Liver (tissue), 9 donors: ENCODE results near the gene XYLT1. TPM values are rescaled to one million over a fixed set of nuclear protein-coding genes. Genes with fewer than 3 reads are reported as not detected.

Experiments
- DNase-seq: peaks from one replicate; pipeline ENCODE4 v3.0.0-alpha.2; 2017; ENCODE audit warnings: low spot score
- H3K27ac ChIP-seq, 2 donors: one replicate each; pipeline ENCODE4 v1.7.0; 2013; ENCODE audit warnings: inconsistent platforms in 2 of 2, low read length in 2 of 2, control low read depth in 1 of 2, low read depth in 1 of 2, mild to moderate bottlenecking in 1 of 2
- H3K27me3 ChIP-seq, 4 donors: one replicate each; pipeline versions ENCODE4 v1.6.1 to v1.7.0; 2013; ENCODE audit warnings: low read length in 3 of 4, inconsistent platforms in 1 of 4, mild to moderate bottlenecking in 1 of 4, moderate library complexity in 1 of 4; ENCODE audit not compliant: control insufficient read depth in 4 of 4, insufficient read depth in 4 of 4
- H3K36me3 ChIP-seq, 4 donors: one replicate each; pipeline versions ENCODE4 v1.6.1 to v1.7.0; 2013; ENCODE audit warnings: low read length in 3 of 4, mild to moderate bottlenecking in 3 of 4, low read depth in 1 of 4, moderate library complexity in 1 of 4; ENCODE audit not compliant: control insufficient read depth in 4 of 4, insufficient read depth in 3 of 4
- H3K4me1 ChIP-seq, 4 donors: one replicate each; pipeline versions ENCODE4 v1.6.1 to v1.7.0; 2013; ENCODE audit warnings: low read length in 3 of 4, mild to moderate bottlenecking in 3 of 4, moderate library complexity in 1 of 4; ENCODE audit not compliant: control insufficient read depth in 4 of 4, insufficient read depth in 4 of 4
- H3K4me3 ChIP-seq, 3 donors: one replicate each; pipeline versions ENCODE4 v1.6.1 to v1.7.0; 2013; ENCODE audit warnings: low read length in 3 of 3, control low read depth in 1 of 3, low read depth in 1 of 3, mild to moderate bottlenecking in 1 of 3
- H3K9ac ChIP-seq, 2 donors: one replicate each; pipeline ENCODE4 v1.7.0; 2013; ENCODE audit warnings: low read length in 2 of 2, mild to moderate bottlenecking in 2 of 2, moderate library complexity in 2 of 2, control low read depth in 1 of 2, low read depth in 1 of 2
- H3K9me3 ChIP-seq, 4 donors: one replicate each; pipeline versions ENCODE4 v1.6.1 to v1.7.0; 2013; ENCODE audit warnings: low read length in 3 of 4; ENCODE audit not compliant: control insufficient read depth in 4 of 4
- EGR1 ChIP-seq, 2 donors: IDR thresholded peaks; 2 replicates each; pipeline ENCODE4 v1.6.1; 2016 to 2018; ENCODE audit warnings: antibody characterized with exemption in 2 of 2, low read depth in 2 of 2
- FOXA1 ChIP-seq: IDR thresholded peaks from 2 replicates; pipeline ENCODE4 v1.6.1; 2016; ENCODE audit warnings: antibody characterized with exemption
- FOXA2 ChIP-seq: IDR thresholded peaks from 2 replicates; pipeline ENCODE4 v1.6.1; 2016; ENCODE audit warnings: antibody characterized with exemption
- GABPA ChIP-seq, 2 donors: IDR thresholded peaks in 1 of 2; conservative IDR thresholded peaks in 1 of 2; 2 replicates each; pipeline ENCODE4 v1.6.1; 2016; ENCODE audit warnings: antibody characterized with exemption in 2 of 2, mild to moderate bottlenecking in 1 of 2, moderate library complexity in 1 of 2
- HNF4A ChIP-seq, 2 donors: conservative IDR thresholded peaks; 2 replicates each; pipeline ENCODE4 v1.6.1; 2016; ENCODE audit warnings: antibody characterized with exemption in 2 of 2, mild to moderate bottlenecking in 2 of 2
- HNF4G ChIP-seq: IDR thresholded peaks from 2 replicates; pipeline ENCODE4 v1.6.1; 2016; ENCODE audit warnings: antibody characterized with exemption
- JUND ChIP-seq, 2 donors: IDR thresholded peaks; 2 replicates each; pipeline ENCODE4 v1.6.1; 2016; ENCODE audit warnings: antibody characterized with exemption in 2 of 2
- NR2F2 ChIP-seq: IDR thresholded peaks from 2 replicates; pipeline ENCODE4 v1.6.1; 2016; ENCODE audit warnings: antibody characterized with exemption
- RAD21 ChIP-seq, 2 donors: IDR thresholded peaks; 2 replicates each; pipeline ENCODE4 v1.6.1; 2016; ENCODE audit warnings: antibody characterized with exemption in 2 of 2, mild to moderate bottlenecking in 2 of 2
- RXRA ChIP-seq, 2 donors: IDR thresholded peaks; 2 replicates each; pipeline ENCODE4 v1.6.1; 2017 to 2018; ENCODE audit warnings: antibody characterized with exemption in 2 of 2, mild to moderate bottlenecking in 1 of 2
- SP1 ChIP-seq: IDR thresholded peaks from 2 replicates; pipeline ENCODE4 v1.6.1; 2018; ENCODE audit warnings: antibody characterized with exemption, mild to moderate bottlenecking
- TAF1 ChIP-seq: conservative IDR thresholded peaks from 2 replicates; pipeline ENCODE4 v1.6.1; 2016; ENCODE audit warnings: antibody characterized with exemption, mild to moderate bottlenecking
- YY1 ChIP-seq: IDR thresholded peaks from 2 replicates; pipeline ENCODE4 v1.6.1; 2016; ENCODE audit warnings: antibody characterized with exemption, mild to moderate bottlenecking
- WGBS: extraction: QIAGEN DNeasy Blood & Tissue Kit; methylation state at CpG from one replicate; pipeline ENCODE4 v1.1.7; 2013; 5-methylcytosine and 5-hydroxymethylcytosine counted together
- polyA plus RNA-seq, 2 donors: library from polyadenylated mRNA; stranded (reverse) in 1 of 2; unstranded in 1 of 2; fragments of 200-250 nt in 1 of 2; fragments of >200 nt in 1 of 2; fragmentation: Nextera tagmentation in 1 of 2; extraction: Ambion mirVana in 1 of 2; gene quantifications; one replicate each; pipeline versions ENCODE4 v1.2.1 to v1.2.3, GENCODE V29; 2013 to 2015
- total RNA-seq, 2 donors: library from RNA; depleted of rRNA; stranded (reverse); fragments of >200 nt; gene quantifications; one replicate each; pipeline ENCODE4 v1.2.3, GENCODE V29; 2014
- TF ChIP-seq, protein P1 (sequence below): IDR thresholded peaks from 2 replicates; pipeline ENCODE4 v1.6.1; 2016; ENCODE audit warnings: antibody characterized with exemption
- TF ChIP-seq, protein P2 (sequence below): IDR thresholded peaks from 2 replicates; pipeline ENCODE4 v1.6.1; 2016; ENCODE audit warnings: antibody characterized with exemption
- TF ChIP-seq, protein P3 (sequence below): IDR thresholded peaks from 2 replicates; pipeline ENCODE4 v1.6.1; 2016; ENCODE audit warnings: antibody characterized with exemption, mild to moderate bottlenecking
- TF ChIP-seq, protein P4 (sequence below): IDR thresholded peaks from 2 replicates; pipeline ENCODE4 v1.6.1; 2016; ENCODE audit warnings: antibody characterized with exemption
- TF ChIP-seq, protein P5 (sequence below): fragments of 150-350 bp; IDR thresholded peaks from 2 replicates; pipeline ENCODE4 v1.5.1; 2017; ENCODE audit warnings: improper control_type of control experiment, low read depth, low read length; ENCODE audit not compliant: missing input control
- donor health status: healthy.
- donor health status: healthy.
- donor health status: healthy.
- donor health status: healthy.
- donor health status: healthy.

The XYLT1 gene
- total and polyA plus RNA-seq, 4 donors, result 0.25 to 2.3 (median 0.53) TPM

DNA sequence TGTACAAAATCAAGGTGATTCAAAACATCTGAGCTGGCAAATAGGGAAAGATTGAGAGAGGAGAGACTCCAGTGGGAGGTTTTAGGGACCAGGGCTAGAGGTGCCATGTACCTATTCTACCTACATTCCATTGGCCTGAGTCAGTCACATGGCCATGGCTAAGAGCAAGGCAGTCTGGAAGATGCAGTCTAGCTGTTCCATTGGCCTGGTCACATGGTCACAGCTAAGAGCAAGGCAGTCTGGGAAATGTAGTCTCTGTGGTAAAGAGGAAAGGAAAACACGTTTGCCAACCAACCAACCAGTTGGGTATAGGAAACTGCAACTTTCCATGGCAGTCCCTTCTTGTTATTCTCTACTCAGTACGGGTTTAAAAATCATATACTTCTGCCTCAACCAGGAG is 369.1 kb downstream of the XYLT1 start:
- TF ChIP-seq SP1 (no peak), NR2F2 (no peak), GABPA (IDR thresholded peaks at IDR 0.05 in 1 of 2, conservative IDR thresholded peaks at IDR 0.05 in 1 of 2) (no peak), TAF1 (no peak), YY1 (no peak), RAD21 (IDR thresholded peaks at IDR 0.05) (no peak), EGR1 (IDR thresholded peaks at IDR 0.05; ENCODE audit: low read depth in 2 of 2) (no peak), JUND (IDR thresholded peaks at IDR 0.05) (no peak), HNF4G (no peak), FOXA1 (no peak), HNF4A (conservative IDR thresholded peaks at IDR 0.05) (no peak), FOXA2 (no peak), RXRA (IDR thresholded peaks at IDR 0.05) (no peak)
- TF ChIP-seq, protein P1, sequence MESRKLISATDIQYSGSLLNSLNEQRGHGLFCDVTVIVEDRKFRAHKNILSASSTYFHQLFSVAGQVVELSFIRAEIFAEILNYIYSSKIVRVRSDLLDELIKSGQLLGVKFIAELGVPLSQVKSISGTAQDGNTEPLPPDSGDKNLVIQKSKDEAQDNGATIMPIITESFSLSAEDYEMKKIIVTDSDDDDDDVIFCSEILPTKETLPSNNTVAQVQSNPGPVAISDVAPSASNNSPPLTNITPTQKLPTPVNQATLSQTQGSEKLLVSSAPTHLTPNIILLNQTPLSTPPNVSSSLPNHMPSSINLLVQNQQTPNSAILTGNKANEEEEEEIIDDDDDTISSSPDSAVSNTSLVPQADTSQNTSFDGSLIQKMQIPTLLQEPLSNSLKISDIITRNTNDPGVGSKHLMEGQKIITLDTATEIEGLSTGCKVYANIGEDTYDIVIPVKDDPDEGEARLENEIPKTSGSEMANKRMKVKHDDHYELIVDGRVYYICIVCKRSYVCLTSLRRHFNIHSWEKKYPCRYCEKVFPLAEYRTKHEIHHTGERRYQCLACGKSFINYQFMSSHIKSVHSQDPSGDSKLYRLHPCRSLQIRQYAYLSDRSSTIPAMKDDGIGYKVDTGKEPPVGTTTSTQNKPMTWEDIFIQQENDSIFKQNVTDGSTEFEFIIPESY, result no peak
- TF ChIP-seq, protein P2, sequence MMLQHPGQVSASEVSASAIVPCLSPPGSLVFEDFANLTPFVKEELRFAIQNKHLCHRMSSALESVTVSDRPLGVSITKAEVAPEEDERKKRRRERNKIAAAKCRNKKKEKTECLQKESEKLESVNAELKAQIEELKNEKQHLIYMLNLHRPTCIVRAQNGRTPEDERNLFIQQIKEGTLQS, result no peak
- TF ChIP-seq, protein P3, sequence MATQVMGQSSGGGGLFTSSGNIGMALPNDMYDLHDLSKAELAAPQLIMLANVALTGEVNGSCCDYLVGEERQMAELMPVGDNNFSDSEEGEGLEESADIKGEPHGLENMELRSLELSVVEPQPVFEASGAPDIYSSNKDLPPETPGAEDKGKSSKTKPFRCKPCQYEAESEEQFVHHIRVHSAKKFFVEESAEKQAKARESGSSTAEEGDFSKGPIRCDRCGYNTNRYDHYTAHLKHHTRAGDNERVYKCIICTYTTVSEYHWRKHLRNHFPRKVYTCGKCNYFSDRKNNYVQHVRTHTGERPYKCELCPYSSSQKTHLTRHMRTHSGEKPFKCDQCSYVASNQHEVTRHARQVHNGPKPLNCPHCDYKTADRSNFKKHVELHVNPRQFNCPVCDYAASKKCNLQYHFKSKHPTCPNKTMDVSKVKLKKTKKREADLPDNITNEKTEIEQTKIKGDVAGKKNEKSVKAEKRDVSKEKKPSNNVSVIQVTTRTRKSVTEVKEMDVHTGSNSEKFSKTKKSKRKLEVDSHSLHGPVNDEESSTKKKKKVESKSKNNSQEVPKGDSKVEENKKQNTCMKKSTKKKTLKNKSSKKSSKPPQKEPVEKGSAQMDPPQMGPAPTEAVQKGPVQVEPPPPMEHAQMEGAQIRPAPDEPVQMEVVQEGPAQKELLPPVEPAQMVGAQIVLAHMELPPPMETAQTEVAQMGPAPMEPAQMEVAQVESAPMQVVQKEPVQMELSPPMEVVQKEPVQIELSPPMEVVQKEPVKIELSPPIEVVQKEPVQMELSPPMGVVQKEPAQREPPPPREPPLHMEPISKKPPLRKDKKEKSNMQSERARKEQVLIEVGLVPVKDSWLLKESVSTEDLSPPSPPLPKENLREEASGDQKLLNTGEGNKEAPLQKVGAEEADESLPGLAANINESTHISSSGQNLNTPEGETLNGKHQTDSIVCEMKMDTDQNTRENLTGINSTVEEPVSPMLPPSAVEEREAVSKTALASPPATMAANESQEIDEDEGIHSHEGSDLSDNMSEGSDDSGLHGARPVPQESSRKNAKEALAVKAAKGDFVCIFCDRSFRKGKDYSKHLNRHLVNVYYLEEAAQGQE, result no peak
- TF ChIP-seq, protein P4, sequence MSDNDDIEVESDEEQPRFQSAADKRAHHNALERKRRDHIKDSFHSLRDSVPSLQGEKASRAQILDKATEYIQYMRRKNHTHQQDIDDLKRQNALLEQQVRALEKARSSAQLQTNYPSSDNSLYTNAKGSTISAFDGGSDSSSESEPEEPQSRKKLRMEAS, result no peak
- TF ChIP-seq, protein P5, sequence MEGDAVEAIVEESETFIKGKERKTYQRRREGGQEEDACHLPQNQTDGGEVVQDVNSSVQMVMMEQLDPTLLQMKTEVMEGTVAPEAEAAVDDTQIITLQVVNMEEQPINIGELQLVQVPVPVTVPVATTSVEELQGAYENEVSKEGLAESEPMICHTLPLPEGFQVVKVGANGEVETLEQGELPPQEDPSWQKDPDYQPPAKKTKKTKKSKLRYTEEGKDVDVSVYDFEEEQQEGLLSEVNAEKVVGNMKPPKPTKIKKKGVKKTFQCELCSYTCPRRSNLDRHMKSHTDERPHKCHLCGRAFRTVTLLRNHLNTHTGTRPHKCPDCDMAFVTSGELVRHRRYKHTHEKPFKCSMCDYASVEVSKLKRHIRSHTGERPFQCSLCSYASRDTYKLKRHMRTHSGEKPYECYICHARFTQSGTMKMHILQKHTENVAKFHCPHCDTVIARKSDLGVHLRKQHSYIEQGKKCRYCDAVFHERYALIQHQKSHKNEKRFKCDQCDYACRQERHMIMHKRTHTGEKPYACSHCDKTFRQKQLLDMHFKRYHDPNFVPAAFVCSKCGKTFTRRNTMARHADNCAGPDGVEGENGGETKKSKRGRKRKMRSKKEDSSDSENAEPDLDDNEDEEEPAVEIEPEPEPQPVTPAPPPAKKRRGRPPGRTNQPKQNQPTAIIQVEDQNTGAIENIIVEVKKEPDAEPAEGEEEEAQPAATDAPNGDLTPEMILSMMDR, result no peak
- Histone ChIP-seq H3K9me3 (no peaks in the 10 kb centered on the region), H3K4me3 (no peak overlapping the region), H3K36me3 (no peaks in the 10 kb centered on the region), H3K9ac (no peak overlapping the region), H3K4me1 (no peaks in the 10 kb centered on the region), H3K27ac (no peak overlapping the region), H3K27me3 (no peaks in the 10 kb centered on the region)
- DNase-seq, result no peak
- 53% methylated on average over 2 of the region's 2 CpGs for WGBS
